ENCODE measurements around the gene BICDL1.

DNA sequence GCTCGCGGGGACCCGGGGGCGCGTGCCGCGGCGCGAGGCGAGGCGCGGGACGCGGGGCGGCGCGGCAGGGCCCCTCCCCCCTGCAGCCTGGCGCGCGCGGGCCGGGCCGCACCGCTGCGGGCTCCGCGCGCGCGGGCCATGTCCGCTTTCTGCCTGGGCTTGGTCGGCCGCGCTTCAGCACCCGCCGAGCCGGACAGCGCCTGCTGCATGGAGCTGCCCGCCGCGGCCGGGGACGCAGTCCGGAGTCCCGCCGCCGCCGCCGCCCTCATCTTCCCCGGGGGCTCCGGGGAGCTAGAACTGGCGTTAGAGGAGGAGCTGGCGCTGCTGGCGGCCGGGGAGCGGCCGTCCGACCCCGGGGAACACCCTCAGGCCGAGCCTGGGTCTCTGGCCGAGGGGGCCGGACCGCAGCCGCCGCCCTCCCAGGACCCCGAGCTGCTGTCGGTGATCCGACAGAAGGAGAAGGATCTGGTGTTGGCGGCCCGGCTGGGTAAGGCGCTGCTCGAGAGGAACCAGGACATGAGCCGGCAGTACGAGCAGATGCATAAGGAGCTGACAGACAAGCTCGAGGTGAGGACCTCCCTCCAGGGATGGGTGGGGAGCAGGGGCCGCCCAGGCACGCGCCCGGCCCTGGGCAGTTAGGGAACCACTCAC lies 820 bp downstream of the BICDL1 start:
- TF ChIP-seq EP300 (IDR thresholded peaks at IDR 0.05): no peak
- TF ChIP-seq POLR2A (IDR thresholded peaks at IDR 0.05): no peak
- TF ChIP-seq, protein P1, sequence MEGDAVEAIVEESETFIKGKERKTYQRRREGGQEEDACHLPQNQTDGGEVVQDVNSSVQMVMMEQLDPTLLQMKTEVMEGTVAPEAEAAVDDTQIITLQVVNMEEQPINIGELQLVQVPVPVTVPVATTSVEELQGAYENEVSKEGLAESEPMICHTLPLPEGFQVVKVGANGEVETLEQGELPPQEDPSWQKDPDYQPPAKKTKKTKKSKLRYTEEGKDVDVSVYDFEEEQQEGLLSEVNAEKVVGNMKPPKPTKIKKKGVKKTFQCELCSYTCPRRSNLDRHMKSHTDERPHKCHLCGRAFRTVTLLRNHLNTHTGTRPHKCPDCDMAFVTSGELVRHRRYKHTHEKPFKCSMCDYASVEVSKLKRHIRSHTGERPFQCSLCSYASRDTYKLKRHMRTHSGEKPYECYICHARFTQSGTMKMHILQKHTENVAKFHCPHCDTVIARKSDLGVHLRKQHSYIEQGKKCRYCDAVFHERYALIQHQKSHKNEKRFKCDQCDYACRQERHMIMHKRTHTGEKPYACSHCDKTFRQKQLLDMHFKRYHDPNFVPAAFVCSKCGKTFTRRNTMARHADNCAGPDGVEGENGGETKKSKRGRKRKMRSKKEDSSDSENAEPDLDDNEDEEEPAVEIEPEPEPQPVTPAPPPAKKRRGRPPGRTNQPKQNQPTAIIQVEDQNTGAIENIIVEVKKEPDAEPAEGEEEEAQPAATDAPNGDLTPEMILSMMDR (IDR thresholded peaks at IDR 0.05): no peak

All from upper lobe of left lung (tissue), 4 donors.